ENCODE data around the gene ELOVL5.

Gene ELOVL5

DNA sequence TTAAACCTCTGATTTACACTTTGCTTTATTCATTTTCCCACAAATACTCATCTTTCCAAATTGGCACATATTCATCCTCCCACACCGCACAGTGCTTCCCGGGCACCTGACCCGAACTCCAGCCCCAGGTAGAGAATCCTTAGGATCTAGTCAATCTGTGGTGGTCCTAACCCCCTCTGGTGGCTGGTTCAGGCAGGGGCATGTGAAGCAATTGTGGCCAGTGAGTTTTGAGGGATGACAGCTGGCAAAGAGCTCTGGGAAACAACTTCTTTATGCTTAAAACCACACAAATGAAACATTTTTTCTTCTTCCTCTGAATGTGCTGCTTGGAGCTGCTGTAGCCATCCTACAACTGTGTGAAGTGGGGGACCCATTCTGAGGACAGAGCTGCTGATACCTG, 54.7 kb downstream of the ELOVL5 start:
- TF ChIP-seq, protein P1, sequence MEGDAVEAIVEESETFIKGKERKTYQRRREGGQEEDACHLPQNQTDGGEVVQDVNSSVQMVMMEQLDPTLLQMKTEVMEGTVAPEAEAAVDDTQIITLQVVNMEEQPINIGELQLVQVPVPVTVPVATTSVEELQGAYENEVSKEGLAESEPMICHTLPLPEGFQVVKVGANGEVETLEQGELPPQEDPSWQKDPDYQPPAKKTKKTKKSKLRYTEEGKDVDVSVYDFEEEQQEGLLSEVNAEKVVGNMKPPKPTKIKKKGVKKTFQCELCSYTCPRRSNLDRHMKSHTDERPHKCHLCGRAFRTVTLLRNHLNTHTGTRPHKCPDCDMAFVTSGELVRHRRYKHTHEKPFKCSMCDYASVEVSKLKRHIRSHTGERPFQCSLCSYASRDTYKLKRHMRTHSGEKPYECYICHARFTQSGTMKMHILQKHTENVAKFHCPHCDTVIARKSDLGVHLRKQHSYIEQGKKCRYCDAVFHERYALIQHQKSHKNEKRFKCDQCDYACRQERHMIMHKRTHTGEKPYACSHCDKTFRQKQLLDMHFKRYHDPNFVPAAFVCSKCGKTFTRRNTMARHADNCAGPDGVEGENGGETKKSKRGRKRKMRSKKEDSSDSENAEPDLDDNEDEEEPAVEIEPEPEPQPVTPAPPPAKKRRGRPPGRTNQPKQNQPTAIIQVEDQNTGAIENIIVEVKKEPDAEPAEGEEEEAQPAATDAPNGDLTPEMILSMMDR (IDR thresholded peaks at IDR 0.05), result peak; percentile 28; the same call in 1 of the 2 replicates

GRCh38 chr6:53293691-53294090, 55.1 kb downstream of the ELOVL5 start:
- TF ChIP-seq, protein P1 (IDR thresholded peaks at IDR 0.05), result no peak

GRCh38 chr6:53290537-53291510, 57.9 kb downstream of the ELOVL5 start:
- TF ChIP-seq, protein P1 (IDR thresholded peaks at IDR 0.05), result no peak

DNA sequence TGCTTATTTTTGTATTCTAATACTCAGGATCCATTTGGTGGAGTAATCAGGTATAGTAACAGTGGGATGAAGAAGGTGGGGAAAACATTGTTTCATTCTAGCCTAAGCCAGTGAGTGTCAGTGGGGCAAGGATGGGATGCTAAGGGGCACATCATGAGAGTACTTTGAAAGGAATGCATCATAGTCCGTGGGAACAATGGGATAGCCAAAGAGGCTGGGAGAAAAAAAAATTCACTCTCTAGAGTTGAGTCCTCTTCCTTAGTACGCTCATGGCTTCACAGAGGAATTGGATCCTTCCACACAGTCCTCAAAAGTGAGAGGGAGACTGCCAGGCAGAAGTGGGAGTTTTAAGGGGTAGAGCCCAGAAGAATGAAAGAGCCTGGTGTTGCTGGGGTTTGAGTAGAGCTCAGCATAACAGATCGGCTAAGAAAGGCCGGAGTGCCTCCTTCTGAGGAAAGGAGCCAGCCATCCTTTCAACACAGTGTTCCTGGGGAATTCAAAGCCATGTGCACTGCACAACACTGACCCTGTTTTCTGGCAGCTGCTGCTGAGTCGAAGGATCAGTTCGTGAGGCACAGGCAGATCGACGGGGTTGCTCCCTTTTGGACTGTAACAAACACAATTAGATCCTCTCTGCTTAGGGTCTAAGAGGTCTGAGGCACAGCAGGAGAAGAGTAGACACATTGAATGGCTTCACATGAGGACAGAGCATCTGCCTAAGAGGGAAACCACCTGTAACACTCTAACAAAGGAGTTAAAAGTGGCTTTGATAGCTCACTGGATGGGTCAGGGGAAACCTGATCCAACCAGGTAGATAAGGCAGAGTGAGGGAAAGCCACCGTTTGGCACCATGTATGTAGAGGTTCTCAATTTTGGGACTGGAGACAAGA, 61.2 kb downstream of the ELOVL5 start:
- TF ChIP-seq, protein P1 (IDR thresholded peaks at IDR 0.05), result no peak

DNA sequence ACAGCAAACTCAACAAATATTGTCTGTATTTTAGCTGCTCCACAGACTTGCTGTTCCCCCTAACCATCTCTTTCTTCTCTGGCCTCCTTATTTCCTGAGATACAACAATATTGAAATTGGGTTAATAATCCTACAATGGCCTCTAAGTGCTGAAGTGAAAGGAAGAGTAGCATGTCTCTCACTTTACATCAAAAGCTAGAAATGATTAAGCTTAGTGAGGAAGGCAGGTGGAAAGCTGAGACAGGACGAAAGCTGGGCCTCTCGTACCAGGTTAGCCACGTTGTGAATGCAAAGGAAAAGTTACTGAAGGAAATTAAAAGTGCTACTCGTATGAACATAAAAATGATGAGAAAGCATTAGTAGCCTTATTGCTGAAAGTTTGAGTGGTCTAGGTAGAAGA, 63.8 kb downstream of the ELOVL5 start:
- TF ChIP-seq, protein P1 (IDR thresholded peaks at IDR 0.05), result no peak

DNA sequence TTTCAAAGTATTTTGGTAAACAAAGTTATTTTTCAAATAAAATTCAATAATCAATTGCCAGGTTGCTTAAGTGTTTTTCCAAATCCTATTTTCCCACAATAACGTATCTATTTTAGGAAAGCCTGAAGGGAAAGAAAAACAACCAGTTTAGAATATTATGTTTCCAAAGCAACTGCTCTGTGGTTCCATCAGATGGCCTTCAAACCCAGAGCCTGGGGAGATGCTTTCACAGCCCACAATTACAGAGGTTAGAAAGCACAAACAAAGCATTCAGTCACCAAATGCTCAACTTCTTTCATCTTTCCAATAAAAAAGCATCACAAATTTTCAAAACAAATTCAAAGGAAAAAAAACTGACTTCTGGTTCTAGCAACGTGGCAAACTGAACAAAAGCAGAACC, 66.0 kb downstream of the ELOVL5 start:
- TF ChIP-seq, protein P1 (IDR thresholded peaks at IDR 0.05), result no peak

DNA sequence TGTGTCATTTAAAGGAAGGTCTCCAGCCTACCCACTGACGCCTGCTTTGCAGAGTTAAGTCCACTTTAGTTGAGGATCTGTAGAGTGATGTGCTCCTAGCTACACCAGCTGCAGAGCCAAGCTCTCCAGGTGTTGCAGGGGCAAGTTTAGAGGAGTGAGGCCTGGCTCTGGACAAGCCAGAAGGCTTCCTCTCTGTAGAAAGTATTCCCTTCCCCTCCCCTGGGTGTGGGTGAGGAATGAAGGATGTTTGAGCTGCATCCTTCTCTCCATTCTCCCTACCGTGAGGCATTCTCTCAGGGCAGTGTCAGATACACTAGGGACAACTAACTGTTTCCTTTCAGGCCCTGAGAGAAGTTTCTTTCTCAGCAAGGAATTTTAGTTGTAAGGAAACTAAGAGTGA, 66.5 kb downstream of the ELOVL5 start:
- TF ChIP-seq, protein P1 (IDR thresholded peaks at IDR 0.05), result no peak
